ENCODE measurements around the gene RYR2.

The RYR2 gene

DNA sequence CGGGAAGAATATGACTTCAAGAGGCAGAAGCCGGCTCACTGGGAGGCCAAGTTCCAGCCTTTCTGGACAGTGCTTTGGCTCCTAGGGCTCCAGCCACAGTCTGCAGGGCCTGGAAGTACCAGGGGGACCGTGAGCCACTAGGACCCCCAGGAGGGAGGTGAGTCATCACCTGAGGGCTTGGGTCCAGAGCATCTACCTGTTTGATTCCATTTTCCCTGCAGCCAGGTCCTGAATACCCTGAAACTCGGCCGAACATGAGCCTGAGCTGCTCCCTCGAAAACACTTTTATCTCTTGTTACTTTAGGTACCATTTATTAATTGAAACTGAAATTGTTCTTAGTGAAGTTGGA, 164.1 kb downstream of the RYR2 start:
- no peak for DNase-seq

GRCh38 chr1:237211031-237211430, 169.0 kb downstream of the RYR2 start:
- DNase-seq = no peak

- DNase-seq = no peak
Measured at GRCh38 chr1:237211540-237211939, 169.6 kb downstream of the RYR2 start.

- DNase-seq = peak; percentile 10
Measured at GRCh38 chr1:237219751-237220642, 178.0 kb downstream of the RYR2 start.

GRCh38 chr1:237223419-237223818, 181.4 kb downstream of the RYR2 start:
- no peak for DNase-seq

DNA sequence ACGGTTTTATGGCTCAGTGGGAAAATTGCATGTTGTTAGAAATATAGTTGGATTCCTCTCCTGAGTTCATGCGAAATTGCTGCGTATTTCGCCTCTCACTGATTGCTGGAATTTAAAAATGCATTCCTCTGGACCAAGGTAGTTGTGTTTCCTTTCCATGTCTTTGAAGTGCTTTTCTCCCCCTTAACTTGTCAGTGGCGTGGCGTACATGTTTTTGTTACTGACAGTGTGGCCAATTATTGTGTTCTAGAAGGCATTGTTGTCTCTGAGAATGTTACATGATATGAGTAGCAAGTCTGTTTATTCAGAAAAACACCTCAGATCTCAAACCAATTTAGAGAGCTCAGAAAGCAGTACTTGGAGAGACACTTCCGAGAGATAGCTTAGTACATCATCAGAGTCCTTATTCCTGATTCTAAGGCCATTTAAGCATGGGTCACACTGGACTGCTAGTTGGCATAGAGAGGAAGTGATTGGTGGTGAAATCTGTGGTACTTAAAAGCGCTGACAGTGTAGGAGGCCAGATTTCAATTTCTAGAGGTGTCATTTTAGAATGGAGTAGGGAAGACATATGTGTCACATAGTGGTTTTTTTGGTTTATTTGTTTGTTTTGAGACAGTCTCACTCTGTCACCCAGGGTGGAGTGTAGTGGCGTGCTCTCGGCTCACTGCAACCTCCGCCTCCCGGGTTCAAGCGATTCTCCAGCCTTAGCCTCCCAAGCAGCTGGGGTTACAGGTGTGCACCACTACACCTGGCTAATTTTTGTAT, 184.4 kb downstream of the RYR2 start:
- DNase-seq = no peak

- DNase-seq = no peak
Measured at GRCh38 chr1:237227476-237227875, 185.5 kb downstream of the RYR2 start.

GRCh38 chr1:237228421-237228820, 186.4 kb downstream of the RYR2 start:
- DNase-seq = no peak

- peak; percentile 30 for DNase-seq
Measured at GRCh38 chr1:237229333-237229732, 187.3 kb downstream of the RYR2 start.

DNA sequence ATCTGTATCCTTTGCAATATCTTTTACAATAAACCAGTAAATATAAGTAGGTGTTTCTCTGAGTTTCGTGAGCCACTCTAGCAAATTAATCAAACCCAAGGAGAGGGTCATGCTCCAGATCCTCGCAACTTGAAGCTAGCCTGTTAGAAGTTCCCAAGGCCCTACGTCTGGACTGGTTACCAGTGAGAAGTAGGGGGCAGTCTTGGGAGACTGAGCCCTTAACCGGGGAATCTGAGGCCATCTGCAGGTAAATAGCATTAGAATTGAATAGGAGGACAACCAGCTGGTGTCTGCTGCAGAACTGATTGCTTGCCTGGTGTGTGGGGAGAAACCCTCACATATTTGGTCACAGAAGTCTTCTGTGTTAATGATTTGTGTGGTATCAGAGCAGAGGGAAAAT, 190.5 kb downstream of the RYR2 start:
- DNase-seq = no peak

DNA sequence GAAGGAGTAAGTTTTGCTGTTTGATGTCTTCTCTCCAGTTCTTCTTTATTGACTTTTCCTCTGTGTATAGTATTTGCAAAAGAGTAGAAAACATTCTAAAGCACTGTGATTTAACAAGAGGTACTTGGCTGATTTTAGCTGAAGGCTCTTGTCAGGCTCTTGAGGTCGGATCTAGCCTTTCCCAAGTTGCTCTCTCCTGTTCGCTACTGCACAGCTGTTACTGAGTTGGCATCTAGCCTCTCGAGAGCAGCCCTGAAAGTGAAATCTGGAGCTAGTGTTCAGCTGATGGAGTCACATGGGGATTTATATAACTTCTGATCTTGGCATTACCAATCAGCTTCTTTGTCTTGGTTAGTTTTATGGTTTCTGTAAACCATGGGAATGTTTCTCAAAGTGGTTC, 193.1 kb downstream of the RYR2 start:
- DNase-seq = no peak

GRCh38 chr1:237237721-237238120, 195.7 kb downstream of the RYR2 start:
- DNase-seq = no peak

DNA sequence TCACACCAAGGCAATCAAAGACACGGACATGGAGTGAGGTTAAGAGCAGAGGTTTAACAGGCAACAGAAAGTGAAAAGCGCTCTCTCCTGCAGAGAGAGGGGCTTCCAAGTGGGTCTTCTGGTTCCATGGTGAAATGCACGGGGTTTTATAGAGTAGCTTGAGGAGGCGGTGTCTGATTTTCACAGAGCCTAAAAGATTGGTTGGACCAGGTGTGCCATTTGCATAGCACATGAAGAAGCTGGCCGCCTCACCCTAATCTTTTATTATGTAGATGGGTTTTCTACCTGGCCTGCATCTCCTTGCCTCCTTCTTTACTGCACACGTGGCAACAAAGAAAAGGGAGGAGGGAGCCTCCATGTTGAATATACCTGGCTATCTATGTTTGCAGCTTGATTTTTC, 197.3 kb downstream of the RYR2 start:
- DNase-seq = no peak

DNA sequence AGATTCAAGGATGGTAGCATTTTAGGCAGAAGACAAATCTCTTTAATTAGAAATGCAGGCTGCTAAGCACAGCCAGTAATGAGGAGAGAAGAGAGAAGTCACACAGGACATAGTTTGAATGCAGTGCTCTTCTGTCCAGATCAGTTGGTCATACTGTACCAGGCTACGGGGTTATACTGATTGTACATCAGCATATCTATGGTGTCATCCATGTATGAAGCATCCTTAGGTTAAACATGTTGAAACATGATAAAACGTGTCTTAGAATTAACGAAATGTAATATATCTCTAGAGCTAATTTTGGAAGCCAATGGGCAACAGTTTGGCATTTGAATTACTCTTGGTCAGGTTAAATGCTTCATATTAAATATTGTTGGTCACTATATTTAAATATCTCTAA, 199.1 kb downstream of the RYR2 start:
- no peak for DNase-seq

DNA sequence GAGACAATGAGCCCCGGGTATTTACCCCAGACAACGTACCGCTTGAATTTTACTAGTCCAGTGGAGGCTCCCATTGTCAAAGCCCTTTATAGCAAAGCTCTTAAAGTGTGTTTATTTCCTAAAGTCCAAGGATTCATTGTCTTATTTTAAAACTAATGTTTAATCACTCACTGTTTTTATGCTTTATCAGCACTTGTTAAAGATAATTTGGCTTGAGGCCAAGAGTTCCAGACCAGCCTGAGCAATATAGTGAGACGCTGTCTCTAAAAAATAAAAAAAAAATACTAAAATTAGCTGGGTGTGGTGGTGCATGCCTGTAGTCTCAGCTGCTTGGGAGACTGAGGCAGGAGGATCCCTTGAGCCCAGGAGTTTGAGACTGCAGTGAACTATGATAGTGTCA, 202.8 kb downstream of the RYR2 start:
- DNase-seq = no peak

DNA sequence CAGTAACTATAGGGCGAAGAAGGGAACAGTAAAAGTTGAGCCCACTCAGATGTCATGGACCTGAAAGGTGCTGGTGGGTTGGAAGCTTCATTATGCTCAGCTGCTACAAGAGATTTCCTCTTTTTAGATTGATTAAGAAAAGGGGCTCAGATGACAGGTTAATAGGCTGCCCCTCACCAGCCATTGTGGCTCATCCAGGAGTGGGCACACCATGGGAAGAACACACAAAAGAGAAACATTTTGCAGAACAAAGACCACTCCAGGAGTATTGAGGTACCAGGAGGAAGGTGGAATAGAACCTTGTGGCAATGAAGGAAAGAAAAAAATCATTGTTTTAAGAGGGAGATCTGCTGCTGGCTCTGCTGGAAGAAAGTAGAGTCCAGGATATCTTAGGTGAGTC, 205.5 kb downstream of the RYR2 start:
- no peak for DNase-seq

GRCh38 chr1:237249120-237249519, 207.1 kb downstream of the RYR2 start:
- DNase-seq = no peak

DNA sequence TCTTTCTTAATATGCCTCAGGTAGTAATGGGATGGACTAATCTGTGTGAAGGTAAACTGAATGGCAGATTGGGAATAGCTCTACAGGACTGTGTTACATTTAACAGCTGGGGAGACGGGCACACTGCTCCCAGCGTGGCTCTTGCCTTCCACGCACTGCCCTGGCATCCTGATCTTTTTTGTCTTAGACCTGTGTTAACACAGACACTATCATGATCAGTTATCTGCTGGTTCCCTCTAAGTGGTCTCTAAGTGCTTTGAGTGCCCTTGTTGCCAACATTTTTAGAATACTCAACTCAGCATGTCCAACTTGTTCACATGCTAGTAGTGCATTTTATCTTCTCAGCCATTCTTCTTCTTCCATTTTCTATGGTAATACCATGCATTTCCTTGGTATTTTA, 208.1 kb downstream of the RYR2 start:
- DNase-seq = no peak

- no peak for DNase-seq
Measured at GRCh38 chr1:237255071-237255470, 213.1 kb downstream of the RYR2 start.

DNA sequence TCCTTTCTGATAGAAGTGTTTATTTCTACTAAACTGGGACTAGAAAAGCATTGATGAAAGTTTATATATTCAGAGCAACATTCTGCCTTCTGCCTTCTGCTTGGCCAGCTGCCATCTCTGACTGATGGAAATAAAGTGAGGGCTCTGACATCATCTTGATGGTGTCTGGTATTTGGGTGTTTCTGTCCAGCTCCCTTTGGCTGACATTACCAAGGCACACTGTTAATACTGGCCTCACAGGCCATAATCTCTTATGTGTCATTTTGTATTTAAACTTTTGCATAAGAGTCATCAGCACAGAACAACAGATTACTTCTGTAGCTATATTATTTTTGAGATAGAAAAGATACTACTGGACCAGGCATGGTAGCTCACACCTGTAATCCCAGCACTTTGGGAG, 216.9 kb downstream of the RYR2 start:
- peak; percentile 8 for DNase-seq

- no peak for DNase-seq
Measured at GRCh38 chr1:237261198-237261597, 219.2 kb downstream of the RYR2 start.

- DNase-seq = no peak
Measured at GRCh38 chr1:237267743-237268142, 225.8 kb downstream of the RYR2 start.

DNA sequence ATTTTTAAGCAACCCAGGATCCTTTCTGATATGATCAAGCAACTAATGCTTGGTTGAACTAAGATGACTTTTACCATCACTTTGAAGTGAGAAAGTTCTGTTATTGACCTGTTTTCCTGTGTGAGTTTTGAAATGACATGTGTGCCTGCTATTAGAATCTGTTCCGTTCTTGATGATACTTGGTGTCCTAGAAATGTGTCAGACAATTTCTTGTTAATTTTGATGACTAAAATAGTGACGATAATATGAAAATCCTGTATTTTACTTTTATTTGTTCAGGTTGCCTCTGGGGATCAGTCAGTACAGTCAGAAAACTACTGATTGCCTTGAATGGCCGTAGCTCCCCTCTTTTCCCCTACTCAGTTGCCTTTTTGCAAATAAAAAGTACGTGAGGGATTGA, 228.0 kb downstream of the RYR2 start:
- no peak for DNase-seq

DNA sequence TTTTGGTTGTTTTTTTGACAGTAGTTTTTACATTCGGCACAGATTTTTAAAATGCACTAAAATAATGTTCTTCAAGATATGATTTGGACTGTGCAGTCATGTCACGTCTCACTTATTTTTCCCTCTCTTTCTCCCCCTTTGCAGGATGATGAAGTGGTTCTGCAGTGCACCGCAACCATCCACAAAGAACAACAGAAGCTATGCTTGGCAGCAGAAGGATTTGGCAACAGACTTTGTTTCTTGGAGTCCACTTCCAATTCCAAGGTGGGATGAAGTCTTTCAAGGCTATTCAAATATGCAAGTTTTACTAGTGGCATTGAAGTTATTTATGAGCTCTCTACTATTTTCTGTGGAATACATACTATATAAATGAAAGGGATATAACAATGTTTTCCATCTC, 228.4 kb downstream of the RYR2 start:
- DNase-seq = no peak
